Urinary bladder (tissue), 4 donors: ENCODE measurements around the gene GABRR2. TPM values are rescaled to one million over a fixed set of nuclear protein-coding genes. Genes with fewer than 3 reads are reported as not detected.

Experiments
- DNase-seq: peaks from one replicate; pipeline ENCODE4 v3.0.0-alpha.2; 2015; ENCODE audit errors: extremely low spot score
- H3K27ac ChIP-seq: one replicate; pipeline ENCODE4 v1.5.1; 2013; ENCODE audit warnings: low read depth, mild to moderate bottlenecking, moderate library complexity
- H3K36me3 ChIP-seq: one replicate; pipeline ENCODE4 v1.6.1; 2013; ENCODE audit warnings: mild to moderate bottlenecking, moderate library complexity; ENCODE audit not compliant: insufficient read depth
- H3K4me1 ChIP-seq: one replicate; pipeline ENCODE4 v1.6.1; 2013; ENCODE audit warnings: mild to moderate bottlenecking, moderate library complexity; ENCODE audit not compliant: insufficient read depth
- H3K4me3 ChIP-seq: one replicate; pipeline ENCODE4 v1.5.1; 2013; ENCODE audit warnings: low read depth, low read length
- WGBS: extraction: QIAGEN DNeasy Blood & Tissue Kit; methylation state at CpG from one replicate; pipeline ENCODE4 v1.1.7; 2013; 5-methylcytosine and 5-hydroxymethylcytosine counted together
- polyA plus RNA-seq: library from polyadenylated mRNA; stranded (reverse); fragments of 200-250 nt; gene quantifications from one replicate; pipeline ENCODE4 v1.2.3, GENCODE V29; 2013
- total RNA-seq: library from RNA; depleted of rRNA; stranded (reverse); fragments of >200 nt; gene quantifications from one replicate; pipeline ENCODE4 v1.2.3, GENCODE V29; 2014
- donor health status: healthy with polysubstance abuse.
- donor health status: healthy.

Gene GABRR2
- total and polyA plus RNA-seq, 2 donors = 0.66 to 1.1 TPM

DNA sequence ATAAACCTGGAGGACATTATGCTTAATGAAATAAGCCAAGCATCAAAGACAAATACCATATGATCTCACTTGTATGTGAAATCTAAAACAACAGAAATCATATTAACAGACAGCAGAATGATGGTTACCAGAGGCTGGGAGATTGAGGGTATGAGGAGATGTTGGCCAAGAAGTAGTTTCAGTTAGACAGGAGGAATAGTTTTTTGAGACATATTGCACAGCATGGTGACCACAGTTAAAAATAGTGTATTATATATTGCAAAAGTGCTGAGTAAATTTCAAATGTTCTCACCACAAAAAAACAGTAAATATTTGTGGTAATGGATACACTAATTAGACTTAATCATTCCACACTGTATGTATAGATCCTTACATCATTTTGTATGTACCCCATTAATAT, 99.7 kb downstream of the GABRR2 start:
- no peaks in the 10 kb centered on the region for H3K4me1 ChIP-seq
- DNase-seq = no peak
- H3K4me3 ChIP-seq = no peak overlapping the region
- H3K36me3 ChIP-seq = no peaks in the 10 kb centered on the region
- no peak overlapping the region for H3K27ac ChIP-seq

DNA sequence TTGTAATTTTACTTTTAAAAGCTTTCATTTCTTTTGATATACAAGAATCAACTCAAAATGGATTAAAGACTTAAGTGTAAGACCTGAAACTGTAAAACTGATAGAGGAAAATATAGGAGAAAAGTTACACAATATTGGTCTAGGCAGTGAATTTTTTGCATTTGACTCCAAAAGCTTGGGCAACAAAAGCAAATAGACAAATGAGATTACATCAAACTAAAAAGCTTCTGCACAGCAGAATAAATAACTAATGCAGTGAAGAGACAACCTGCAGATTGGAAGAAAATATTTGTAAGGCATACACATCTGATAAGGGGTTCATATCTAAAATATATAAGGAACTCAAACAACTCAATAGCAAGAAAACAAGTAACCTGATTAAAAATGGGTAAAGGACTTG, 100.9 kb downstream of the GABRR2 start:
- H3K4me1 ChIP-seq = no peaks in the 10 kb centered on the region
- H3K36me3 ChIP-seq = no peaks in the 10 kb centered on the region
- H3K4me3 ChIP-seq = no peak overlapping the region
- no peak overlapping the region for H3K27ac ChIP-seq
- DNase-seq = no peak

DNA sequence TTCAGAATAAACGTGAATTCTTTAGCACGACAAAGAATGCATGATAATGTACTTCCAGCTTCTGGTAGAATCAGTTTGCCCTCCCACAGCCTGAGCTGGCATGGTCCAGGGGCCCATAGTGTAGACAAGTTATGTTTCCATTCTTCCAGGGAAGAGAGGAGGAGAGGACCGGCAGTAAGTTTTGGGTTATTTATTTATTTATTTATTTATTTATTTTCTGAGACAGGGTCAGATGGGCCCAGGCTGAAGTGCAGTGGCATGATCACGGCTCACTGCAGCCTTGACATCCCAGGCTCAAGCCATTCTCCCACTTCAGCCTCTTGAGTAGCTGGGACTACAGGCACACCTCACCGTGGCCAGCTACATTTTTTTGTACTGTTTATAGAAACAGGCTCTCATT, 102.6 kb downstream of the GABRR2 start:
- no peak for DNase-seq
- Histone ChIP-seq H3K27ac (no peak overlapping the region), H3K36me3 (no peaks in the 10 kb centered on the region), H3K4me1 (no peaks in the 10 kb centered on the region), H3K4me3 (no peak overlapping the region)
- 61% methylated on average over 5 of the region's 5 CpGs for WGBS

DNA sequence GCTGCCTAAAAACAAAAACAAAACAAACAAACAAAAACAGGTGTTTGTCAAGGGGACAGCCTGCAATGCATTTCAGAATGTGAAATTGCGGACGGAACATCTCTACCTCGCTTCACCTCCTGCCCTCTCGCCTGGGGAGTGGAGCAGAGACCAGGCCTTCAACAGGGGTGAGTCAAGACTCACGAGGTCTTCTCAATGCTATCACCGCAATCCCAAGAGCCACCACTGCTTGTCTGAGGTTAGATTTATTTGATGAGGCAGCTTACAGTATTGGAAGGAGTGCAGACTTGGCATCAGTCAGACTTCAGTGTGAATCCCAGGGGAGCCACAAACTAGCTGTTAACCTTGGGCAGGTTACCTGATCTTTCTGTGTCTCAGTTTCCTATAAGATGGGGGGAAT, 105.6 kb downstream of the GABRR2 start:
- WGBS = 84% methylated on average over 6 of the region's 6 CpGs
- no peak for DNase-seq
- Histone ChIP-seq H3K36me3 (no peaks in the 10 kb centered on the region), H3K4me3 (no peak overlapping the region), H3K27ac (no peak overlapping the region), H3K4me1 (no peaks in the 10 kb centered on the region)

DNA sequence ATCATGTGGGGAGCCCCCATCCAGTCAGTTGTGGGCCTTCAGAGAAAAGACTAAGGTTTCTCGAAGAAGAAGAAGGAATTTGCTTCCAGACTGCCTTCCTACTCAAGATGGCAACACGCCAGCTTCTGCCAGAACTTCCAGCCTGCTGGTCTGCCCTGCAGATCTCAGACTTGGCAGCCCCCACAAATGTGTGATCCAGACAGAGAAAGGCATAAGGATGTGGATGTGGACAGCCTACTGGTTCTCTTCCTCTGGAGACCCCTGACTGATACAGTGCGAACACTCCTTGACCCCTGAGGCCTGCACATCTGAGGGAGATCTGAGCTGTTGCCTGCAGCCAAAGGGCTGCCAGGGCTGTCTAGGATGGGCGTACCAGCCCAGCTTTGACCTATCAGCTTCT, 106.5 kb downstream of the GABRR2 start:
- Histone ChIP-seq H3K4me3 (no peak overlapping the region), H3K4me1 (no peaks in the 10 kb centered on the region), H3K27ac (no peak overlapping the region), H3K36me3 (no peaks in the 10 kb centered on the region)
- WGBS = 52% methylated on average over 4 of the region's 4 CpGs
- DNase-seq = no peak

Other genes with a start within 250 kb of the GABRR2 start
- 224 TPM for gene PNRC1, start 234.5 kb downstream of the GABRR2 start, total RNA-seq
- gene PNRC1, start 234.5 kb downstream of the GABRR2 start, polyA plus RNA-seq = 147 TPM
- 8.6 TPM for gene SRSF12, start 197.2 kb downstream of the GABRR2 start, total RNA-seq
- 1.3 TPM for gene SRSF12, start 197.2 kb downstream of the GABRR2 start, polyA plus RNA-seq
- 31.3 TPM for gene PM20D2, start 169.2 kb downstream of the GABRR2 start, total RNA-seq
- 16.1 TPM for gene PM20D2, start 169.2 kb downstream of the GABRR2 start, polyA plus RNA-seq
- not detected for gene GABRR1, start 97.9 kb downstream of the GABRR2 start, total RNA-seq
- 0.11 TPM for gene GABRR1, start 97.9 kb downstream of the GABRR2 start, polyA plus RNA-seq
- 58.7 TPM for gene UBE2J1, start 37.4 kb upstream of the GABRR2 start, total RNA-seq
- 26.4 TPM for gene UBE2J1, start 37.4 kb upstream of the GABRR2 start, polyA plus RNA-seq
- gene RRAGD, start 97.0 kb upstream of the GABRR2 start, total RNA-seq = 11.4 TPM
- 8.4 TPM for gene RRAGD, start 97.0 kb upstream of the GABRR2 start, polyA plus RNA-seq
- 29.2 TPM for gene ANKRD6, start 117.9 kb upstream of the GABRR2 start, total RNA-seq
- 7.5 TPM for gene ANKRD6, start 117.9 kb upstream of the GABRR2 start, polyA plus RNA-seq